ENCODE measurements around the gene EGFL8. TPM values are rescaled to one million over a fixed set of nuclear protein-coding genes. Genes with fewer than 3 reads are reported as not detected.
"Not testable (repeated sequence)": the region's sequence is repeated elsewhere in the genome, so short reads cannot be mapped to it uniquely, and the experiment has no call there.

Gene EGFL8
- total RNA-seq, 1 experiment from 2014 or later: 18.8 TPM

- CTCF ChIA-PET: interaction anchor here (1.0 to 1.8 kb wide), 2 partner anchors 14 to 81 kb away, joined by 5 to 8 read pairs; no protein-coding TSS in a partner anchor
- Mint-ChIP-seq H3K27ac (ENCODE audit: unreplicated experiment) (peak overlapping the region; percentile 54), H3K36me3 (ENCODE audit: insufficient read depth, unreplicated experiment) (peaks cover 72% of the 10 kb centered on the region), H3K27me3 (ENCODE audit: unreplicated experiment) (no peaks in the 10 kb centered on the region), H3K4me1 (ENCODE audit: low read depth, unreplicated experiment) (peaks cover 34% of the 10 kb centered on the region), H3K4me3 (ENCODE audit: low read depth, unreplicated experiment) (peak overlapping the region; percentile 80), H3K9me3 (ENCODE audit: low read depth, unreplicated experiment) (no peaks in the 10 kb centered on the region)
- intact Hi-C loops (cut with micrococcal nuclease; ENCODE audit: unreplicated experiment): loop anchor here (10.0 kb wide), 1 partner anchor 246 kb away; the partner anchor contains the start of gene CFB
- DNase-seq: no peak
- no TSS peak for BruUV-seq (replicated peaks)
- no peak for TF ChIP-seq CTCF (IDR thresholded peaks at IDR 0.05; ENCODE audit: unreplicated experiment)
Observed at GRCh38 chr6:32190911-32191677, 26.7 kb downstream of the EGFL8 start.

GRCh38 chr6:32191696-32192607, 27.6 kb downstream of the EGFL8 start:
- Mint-ChIP-seq H3K9me3 (ENCODE audit: low read depth, unreplicated experiment) (no peaks in the 10 kb centered on the region), H3K4me3 (ENCODE audit: low read depth, unreplicated experiment) (peak overlapping the region; percentile 80), H3K36me3 (ENCODE audit: insufficient read depth, unreplicated experiment) (peaks cover 72% of the 10 kb centered on the region), H3K4me1 (ENCODE audit: low read depth, unreplicated experiment) (peaks cover 43% of the 10 kb centered on the region), H3K27me3 (ENCODE audit: unreplicated experiment) (no peaks in the 10 kb centered on the region), H3K27ac (ENCODE audit: unreplicated experiment) (peak overlapping the region; percentile 54)
- DNase-seq: no peak
- CTCF ChIA-PET: interaction anchor here (0.7 kb wide), 1 partner anchor 337 kb away, joined by 3 read pairs; no protein-coding TSS in a partner anchor
- BruUV-seq (replicated peaks): no TSS peak
- intact Hi-C loops (cut with micrococcal nuclease; ENCODE audit: unreplicated experiment): loop anchor here (10.0 kb wide), 1 partner anchor 247 kb away; the partner anchor contains the start of gene CFB
- TF ChIP-seq CTCF (IDR thresholded peaks at IDR 0.05; ENCODE audit: unreplicated experiment): no peak

GRCh38 chr6:32192608-32193039, 28.2 kb downstream of the EGFL8 start, which contains the start of gene GPSM3:
GPSM3 (minus strand) TSS chr6:32192643; CDS start chr6:32192513, 130 bp downstream.
- peak; percentile 46 for DNase-seq
- H3K4me3 Mint-ChIP-seq (ENCODE audit: low read depth, unreplicated experiment): peak within 1 kb of the TSS; percentile 80
- H3K9me3 Mint-ChIP-seq (ENCODE audit: low read depth, unreplicated experiment): no peaks in the 10 kb centered on the region
- intact Hi-C loops (cut with micrococcal nuclease; ENCODE audit: unreplicated experiment): loop anchor here (10.0 kb wide), 1 partner anchor 248 kb away; the partner anchor contains the start of gene CFB
- no peaks in the 10 kb centered on the region for H3K27me3 Mint-ChIP-seq (ENCODE audit: unreplicated experiment)
- peaks cover 69% of the 10 kb centered on the region for H3K36me3 Mint-ChIP-seq (ENCODE audit: insufficient read depth, unreplicated experiment)
- TF ChIP-seq CTCF (IDR thresholded peaks at IDR 0.05; ENCODE audit: unreplicated experiment): no peak
- H3K27ac Mint-ChIP-seq (ENCODE audit: unreplicated experiment): peak within 1 kb of the TSS; percentile 54
- BruUV-seq (replicated peaks): no TSS peak
- peaks cover 43% of the 10 kb centered on the region for H3K4me1 Mint-ChIP-seq (ENCODE audit: low read depth, unreplicated experiment)
- CTCF ChIA-PET: interaction anchor here (0.7 kb wide), 1 partner anchor 337 kb away, joined by 3 read pairs; no protein-coding TSS in a partner anchor

- H3K4me1 Mint-ChIP-seq (ENCODE audit: low read depth, unreplicated experiment): peaks cover 39% of the 10 kb centered on the region
- BruUV-seq (replicated peaks); H3K9me3 Mint-ChIP-seq (ENCODE audit: low read depth, unreplicated experiment); H3K4me3 Mint-ChIP-seq (ENCODE audit: low read depth, unreplicated experiment); H3K27me3 Mint-ChIP-seq (ENCODE audit: unreplicated experiment); DNase-seq: not testable (repeated sequence)
- H3K27ac Mint-ChIP-seq (ENCODE audit: unreplicated experiment): peak overlapping the region; percentile 54
- intact Hi-C loops (cut with micrococcal nuclease; ENCODE audit: unreplicated experiment): loop anchor here (10.0 kb wide), 1 partner anchor 248 kb away; the partner anchor contains the start of gene CFB
- peaks cover 66% of the 10 kb centered on the region for H3K36me3 Mint-ChIP-seq (ENCODE audit: insufficient read depth, unreplicated experiment)
- CTCF ChIA-PET: interaction anchor here (0.7 kb wide), 1 partner anchor 338 kb away, joined by 3 read pairs; no protein-coding TSS in a partner anchor
Observed at GRCh38 chr6:32193096-32193495, 28.7 kb downstream of the EGFL8 start.
